ENCODE measurements around the gene PNMA8C.
A peak's percentile ranks its signal among the peaks of the same experiment; 100 is the strongest.

DNA sequence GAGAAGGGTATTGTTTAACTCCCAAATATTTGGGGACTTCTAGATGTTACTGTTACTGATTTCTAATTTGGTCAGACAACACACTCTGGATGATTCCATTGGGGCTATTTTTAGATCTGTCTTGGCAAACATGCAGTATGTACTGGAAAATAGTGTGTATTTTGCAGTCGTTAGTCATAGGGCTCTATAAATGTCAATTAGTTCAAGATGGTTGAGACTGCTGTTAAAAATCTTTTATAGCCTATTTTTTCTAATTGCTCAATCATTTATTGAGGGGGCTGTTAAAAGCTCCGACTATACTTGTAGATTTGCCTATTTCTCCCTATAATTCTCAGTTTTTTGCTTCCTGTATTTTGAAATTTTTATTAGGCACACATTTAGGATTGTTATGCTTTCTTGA is 50.5 kb downstream of the PNMA8C start:
- TF ChIP-seq POLR2A (IDR thresholded peaks at IDR 0.05) (no peak), EP300 (IDR thresholded peaks at IDR 0.05) (no peak), POLR2AphosphoS5 (IDR thresholded peaks at IDR 0.05) (peak; percentile 61)
- TF ChIP-seq, protein P1, sequence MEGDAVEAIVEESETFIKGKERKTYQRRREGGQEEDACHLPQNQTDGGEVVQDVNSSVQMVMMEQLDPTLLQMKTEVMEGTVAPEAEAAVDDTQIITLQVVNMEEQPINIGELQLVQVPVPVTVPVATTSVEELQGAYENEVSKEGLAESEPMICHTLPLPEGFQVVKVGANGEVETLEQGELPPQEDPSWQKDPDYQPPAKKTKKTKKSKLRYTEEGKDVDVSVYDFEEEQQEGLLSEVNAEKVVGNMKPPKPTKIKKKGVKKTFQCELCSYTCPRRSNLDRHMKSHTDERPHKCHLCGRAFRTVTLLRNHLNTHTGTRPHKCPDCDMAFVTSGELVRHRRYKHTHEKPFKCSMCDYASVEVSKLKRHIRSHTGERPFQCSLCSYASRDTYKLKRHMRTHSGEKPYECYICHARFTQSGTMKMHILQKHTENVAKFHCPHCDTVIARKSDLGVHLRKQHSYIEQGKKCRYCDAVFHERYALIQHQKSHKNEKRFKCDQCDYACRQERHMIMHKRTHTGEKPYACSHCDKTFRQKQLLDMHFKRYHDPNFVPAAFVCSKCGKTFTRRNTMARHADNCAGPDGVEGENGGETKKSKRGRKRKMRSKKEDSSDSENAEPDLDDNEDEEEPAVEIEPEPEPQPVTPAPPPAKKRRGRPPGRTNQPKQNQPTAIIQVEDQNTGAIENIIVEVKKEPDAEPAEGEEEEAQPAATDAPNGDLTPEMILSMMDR (IDR thresholded peaks at IDR 0.05), result no peak

Data from gastroesophageal sphincter (tissue), 3 donors.